DMS153 treated with DMSO at 0.1 percent for 48 hours (cell line): ENCODE data around the gene UBALD1.

Source experiments
- DNase-seq: peaks from one replicate; lab custom pipeline; 2025; ENCODE audit not compliant: unreplicated experiment; lab: John Stamatoyannopoulos, UW

UBALD1 gene

DNA sequence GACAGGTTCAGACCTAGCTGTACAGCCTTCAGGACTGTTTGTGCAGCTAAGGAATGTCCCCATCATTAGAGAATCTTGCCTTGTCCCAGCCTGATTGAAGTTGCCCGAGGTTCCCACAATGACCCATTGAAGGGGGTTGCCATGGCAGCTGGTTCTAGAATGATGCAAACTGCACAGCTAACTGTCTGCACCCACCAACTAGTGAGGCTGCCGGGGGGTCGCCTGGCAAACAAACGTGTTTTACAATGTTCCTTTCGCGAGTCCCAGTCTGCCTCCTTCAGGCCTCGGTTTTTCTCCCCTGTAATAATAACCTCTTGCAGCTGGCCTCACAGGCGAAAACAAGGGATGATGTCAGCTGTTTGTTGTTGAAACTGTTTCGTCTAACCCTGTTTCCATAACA, 53.1 kb downstream of the UBALD1 start:
- no peak for DNase-seq
